ENCODE data around the gene PITRM1.

The PITRM1 gene

GRCh38 chr10:3148994-3149393, 23.6 kb downstream of the PITRM1 start:
- no peak overlapping the region for H3K4me3 ChIP-seq (ENCODE audit: low read depth, low read length)
- no peak for DNase-seq (ENCODE audit: low read depth, low spot score)
- TF ChIP-seq CTCF (IDR thresholded peaks at IDR 0.05; ENCODE audit: low read depth, low read length), result no peak
- in situ Hi-C loops (cut with HindIII; ENCODE audit: low sequenced_read_pairs), result no loop called here

GRCh38 chr10:3148041-3148440, 24.5 kb downstream of the PITRM1 start:
- H3K4me3 ChIP-seq (ENCODE audit: low read depth, low read length), result no peak overlapping the region
- no peak for DNase-seq (ENCODE audit: low read depth, low spot score)
- in situ Hi-C loops (cut with HindIII; ENCODE audit: low sequenced_read_pairs), result no loop called here
- TF ChIP-seq CTCF (IDR thresholded peaks at IDR 0.05; ENCODE audit: low read depth, low read length), result no peak

- TF ChIP-seq CTCF (IDR thresholded peaks at IDR 0.05; ENCODE audit: low read depth, low read length), result no peak
- no peak for DNase-seq (ENCODE audit: low read depth, low spot score)
- in situ Hi-C loops (cut with HindIII; ENCODE audit: low sequenced_read_pairs), result no loop called here
- no peak overlapping the region for H3K4me3 ChIP-seq (ENCODE audit: low read depth, low read length)
Observed at GRCh38 chr10:3147117-3147820, 25.3 kb downstream of the PITRM1 start.

GRCh38 chr10:3146289-3146688, 26.3 kb downstream of the PITRM1 start:
- no peak overlapping the region for H3K4me3 ChIP-seq (ENCODE audit: low read depth, low read length)
- TF ChIP-seq CTCF (IDR thresholded peaks at IDR 0.05; ENCODE audit: low read depth, low read length), result no peak
- in situ Hi-C loops (cut with HindIII; ENCODE audit: low sequenced_read_pairs), result no loop called here
- DNase-seq (ENCODE audit: low read depth, low spot score), result no peak

GRCh38 chr10:3145366-3145765, 27.2 kb downstream of the PITRM1 start:
- in situ Hi-C loops (cut with HindIII; ENCODE audit: low sequenced_read_pairs), result no loop called here
- no peak overlapping the region for H3K4me3 ChIP-seq (ENCODE audit: low read depth, low read length)
- DNase-seq (ENCODE audit: low read depth, low spot score), result no peak
- no peak for TF ChIP-seq CTCF (IDR thresholded peaks at IDR 0.05; ENCODE audit: low read depth, low read length)

- DNase-seq (ENCODE audit: low read depth, low spot score), result no peak
- no peak for TF ChIP-seq CTCF (IDR thresholded peaks at IDR 0.05; ENCODE audit: low read depth, low read length)
- in situ Hi-C loops (cut with HindIII; ENCODE audit: low sequenced_read_pairs), result no loop called here
- no peak overlapping the region for H3K4me3 ChIP-seq (ENCODE audit: low read depth, low read length)
Observed at GRCh38 chr10:3143791-3144434, 28.7 kb downstream of the PITRM1 start.
